ENCODE results near the gene ZNF710.

ZNF710 gene

DNA sequence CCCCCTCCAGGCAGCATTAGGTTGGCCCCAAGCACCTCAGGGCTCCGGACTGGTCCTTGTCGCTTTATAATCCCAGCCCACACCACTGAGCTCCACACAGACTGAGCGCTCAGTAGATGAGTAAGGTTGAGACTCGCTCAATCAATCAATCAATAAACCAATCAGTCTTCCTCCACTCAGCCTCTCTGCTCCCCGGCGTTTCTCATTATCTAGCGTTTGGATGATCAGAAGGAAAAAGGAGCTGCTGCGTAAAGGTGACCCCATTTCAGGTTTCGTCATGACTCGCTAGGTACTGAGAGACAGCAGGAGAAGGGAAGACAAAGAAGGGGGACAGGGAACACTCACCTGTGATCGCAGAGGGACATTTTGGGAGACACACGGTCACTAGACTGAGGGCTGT is 41.2 kb downstream of the ZNF710 start:
- DNase-seq, result no peak

DNA sequence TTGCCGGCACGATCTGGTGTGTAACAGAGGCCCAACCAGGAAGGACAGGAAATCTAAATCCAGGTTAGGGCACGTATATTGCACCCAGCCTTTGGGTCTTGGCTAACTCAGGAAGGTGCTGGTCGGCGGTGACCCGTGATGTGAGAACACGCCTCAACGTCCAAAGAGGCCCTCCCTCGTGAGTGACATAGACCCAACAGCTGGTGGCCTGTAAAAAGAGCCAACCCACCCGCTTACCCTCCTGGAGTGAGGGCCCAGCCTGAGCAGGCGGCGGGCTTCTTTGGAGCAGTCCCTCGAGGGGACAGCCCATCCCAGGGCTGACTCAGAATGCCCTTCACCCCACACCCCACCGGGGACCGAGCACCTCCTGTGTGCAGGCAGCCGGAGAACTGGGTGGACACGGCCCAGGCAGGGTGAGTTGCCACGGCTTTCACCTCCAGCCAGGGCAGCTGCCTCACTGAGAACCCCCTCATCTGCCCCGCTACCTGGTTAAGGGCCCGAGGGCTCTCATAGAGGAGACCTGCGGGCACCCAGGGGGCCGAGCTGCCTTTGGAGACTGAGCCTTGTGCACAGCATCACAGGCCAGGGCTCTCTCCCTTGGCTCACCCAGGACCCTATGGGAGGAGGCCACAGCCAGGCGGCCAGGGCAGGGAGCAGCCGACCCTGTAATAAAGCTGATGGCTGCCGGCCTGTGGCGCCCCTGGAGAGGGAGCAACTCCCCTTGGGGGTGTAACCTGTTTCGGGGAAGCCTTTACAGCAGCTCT is 41.8 kb downstream of the ZNF710 start:
- DNase-seq, result no peak

DNA sequence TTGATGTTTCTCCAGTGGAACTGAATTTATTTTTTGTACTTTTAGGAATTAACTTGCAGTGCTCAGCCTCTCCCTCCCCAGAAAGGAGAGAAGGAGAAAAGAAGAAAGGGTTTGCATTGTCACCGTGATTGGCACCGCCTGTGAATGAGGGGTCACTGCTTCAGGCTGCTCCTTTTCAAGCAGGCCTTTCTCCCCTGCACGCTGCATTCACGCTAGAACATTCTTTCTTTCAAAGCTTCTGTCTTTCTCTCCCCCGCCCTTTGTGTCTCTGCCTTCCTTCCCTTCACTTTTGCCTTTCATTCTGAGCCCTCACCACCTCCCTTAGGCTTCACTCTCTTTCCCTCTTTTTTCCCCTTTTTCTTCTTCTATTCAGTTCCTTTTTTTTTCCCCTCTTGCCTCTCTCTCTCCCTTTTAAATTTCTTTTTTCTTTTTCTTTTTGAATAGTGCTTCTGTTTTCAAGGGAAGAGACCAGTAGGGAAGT is 42.4 kb downstream of the ZNF710 start:
- DNase-seq, result no peak

DNA sequence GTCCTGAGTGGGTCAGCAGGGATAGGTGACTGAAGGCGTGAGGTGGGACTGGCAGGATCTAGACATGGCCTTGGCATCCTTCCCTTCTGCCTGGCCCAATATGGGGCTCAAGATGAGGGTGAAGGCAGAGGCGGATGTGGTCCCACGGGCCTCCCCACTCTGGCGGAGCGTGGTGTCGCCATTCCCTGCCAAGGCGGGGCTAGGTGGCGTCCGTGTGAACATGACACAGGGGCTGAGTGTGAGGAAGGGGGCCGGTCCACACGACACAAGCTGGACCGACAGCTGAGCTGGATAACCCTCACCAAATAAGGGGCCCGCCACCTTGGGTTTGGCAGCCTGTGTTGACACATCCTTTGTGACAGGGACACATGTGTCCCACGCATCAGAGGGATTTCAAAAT is 43.1 kb downstream of the ZNF710 start:
- DNase-seq, result no peak

DNA sequence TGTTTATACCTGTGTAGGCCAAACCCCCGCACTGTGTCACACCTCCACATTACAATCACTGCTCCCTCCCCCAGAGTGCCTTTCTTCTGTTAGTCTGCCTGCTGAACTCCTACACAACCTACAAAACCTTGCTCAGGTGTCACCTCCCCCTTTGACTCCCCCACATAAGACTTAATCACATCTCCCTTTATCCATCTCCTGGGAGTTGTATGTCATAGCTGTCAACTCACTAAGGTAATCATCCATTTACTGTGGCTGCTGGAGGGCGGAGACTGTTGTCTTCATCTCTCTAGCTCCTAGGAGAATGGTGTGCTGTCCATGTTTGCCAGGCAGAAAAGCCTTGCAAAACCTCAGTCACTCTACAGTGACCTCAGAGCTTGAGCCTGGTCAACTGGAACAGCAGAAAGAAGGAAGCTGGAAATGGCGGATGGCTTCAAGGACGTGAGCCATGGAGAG is 43.8 kb downstream of the ZNF710 start:
- no peak for DNase-seq

DNA sequence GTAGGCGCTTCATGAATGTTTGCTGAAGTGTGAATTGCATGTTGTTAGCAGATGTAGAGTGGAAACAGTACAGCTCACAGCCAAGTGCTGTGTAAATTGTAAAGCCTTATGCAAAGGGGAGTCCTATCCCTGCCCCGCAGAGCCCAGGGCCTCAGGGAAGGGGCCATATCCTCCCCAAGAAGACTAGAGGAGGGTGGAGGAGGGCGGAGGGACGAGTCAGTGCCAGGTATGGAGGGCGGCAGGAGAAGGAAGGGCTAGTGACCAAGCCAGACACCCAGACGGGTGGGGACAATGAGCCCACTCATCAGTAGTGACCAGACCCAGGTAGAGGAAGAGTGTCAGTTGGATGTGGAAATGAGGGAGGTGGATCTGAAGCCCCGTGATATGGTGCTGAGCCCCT is 45.2 kb downstream of the ZNF710 start:
- DNase-seq, result no peak

DNA sequence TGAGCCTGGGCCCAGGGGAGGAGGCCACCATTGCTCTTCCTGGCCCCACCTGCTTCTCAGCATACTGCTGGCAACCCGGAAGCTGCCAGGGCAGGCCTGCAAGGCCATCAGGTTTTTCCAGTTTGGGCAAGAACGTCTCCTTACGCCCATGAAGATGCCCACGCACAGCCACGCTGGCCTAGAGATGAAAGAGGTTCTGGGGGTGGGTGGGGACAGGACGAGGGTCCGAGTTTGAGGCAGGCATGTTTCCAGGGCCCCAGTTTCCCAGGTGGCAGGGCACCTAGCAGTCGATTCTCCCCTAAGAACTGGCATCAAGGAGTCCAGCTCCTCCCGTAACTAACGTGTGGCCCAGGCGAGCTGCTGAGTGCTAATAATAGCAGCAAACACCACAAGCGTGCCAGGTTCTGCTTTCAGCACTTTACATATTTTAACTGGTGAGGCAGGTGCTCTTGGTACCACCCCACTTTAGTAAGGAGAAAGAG is 45.8 kb downstream of the ZNF710 start:
- DNase-seq, result no peak

DNA sequence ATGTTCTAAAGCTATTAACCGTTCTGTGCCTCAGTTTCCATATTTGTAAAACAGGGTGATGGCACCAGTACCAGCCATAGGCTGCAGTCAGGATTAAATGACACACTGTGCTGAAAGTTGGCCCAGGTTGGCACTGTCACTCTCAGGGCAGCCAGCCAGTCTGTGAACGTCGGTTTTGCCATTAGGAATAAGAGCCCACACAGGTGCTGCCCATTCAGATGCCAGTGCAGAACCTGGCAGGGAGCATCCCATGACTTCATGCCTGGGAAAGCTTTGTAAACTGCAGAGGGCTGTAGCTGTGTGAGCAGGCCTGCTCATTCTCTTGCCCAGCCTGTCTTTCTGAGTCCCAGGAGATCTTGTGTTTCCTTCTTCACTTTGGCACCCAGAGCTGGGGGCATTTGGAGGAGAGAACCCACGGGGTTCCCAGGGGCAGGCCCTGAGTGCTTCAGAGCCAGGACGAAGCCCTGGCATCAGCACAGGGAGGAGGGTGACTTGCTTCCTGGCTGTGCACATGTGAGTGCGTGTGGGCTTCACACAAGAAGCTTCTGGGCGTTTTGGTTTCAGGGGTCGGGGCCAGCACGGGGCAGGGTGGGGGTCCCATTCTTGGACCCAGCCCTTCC is 46.9 kb downstream of the ZNF710 start:
- no peak for DNase-seq

DNA sequence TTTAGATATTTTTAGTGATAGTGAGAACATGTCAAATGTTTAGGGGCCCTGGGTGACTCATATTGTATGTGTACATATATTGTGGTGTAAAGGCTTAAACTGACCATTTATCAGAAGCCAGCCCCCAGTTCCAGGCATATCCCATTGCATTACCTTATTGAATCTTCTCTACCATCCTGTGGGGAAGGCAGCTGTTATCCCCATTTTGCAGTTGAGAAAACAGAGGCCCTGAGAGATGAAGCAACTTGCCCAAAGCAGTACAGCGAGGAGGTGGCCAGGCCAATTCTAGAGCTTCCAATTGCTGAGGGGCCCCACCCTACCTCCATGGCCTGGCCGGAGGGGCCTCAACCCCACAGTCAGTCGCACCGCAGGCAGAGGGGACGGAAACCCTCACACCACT is 47.9 kb downstream of the ZNF710 start:
- DNase-seq, result no peak

DNA sequence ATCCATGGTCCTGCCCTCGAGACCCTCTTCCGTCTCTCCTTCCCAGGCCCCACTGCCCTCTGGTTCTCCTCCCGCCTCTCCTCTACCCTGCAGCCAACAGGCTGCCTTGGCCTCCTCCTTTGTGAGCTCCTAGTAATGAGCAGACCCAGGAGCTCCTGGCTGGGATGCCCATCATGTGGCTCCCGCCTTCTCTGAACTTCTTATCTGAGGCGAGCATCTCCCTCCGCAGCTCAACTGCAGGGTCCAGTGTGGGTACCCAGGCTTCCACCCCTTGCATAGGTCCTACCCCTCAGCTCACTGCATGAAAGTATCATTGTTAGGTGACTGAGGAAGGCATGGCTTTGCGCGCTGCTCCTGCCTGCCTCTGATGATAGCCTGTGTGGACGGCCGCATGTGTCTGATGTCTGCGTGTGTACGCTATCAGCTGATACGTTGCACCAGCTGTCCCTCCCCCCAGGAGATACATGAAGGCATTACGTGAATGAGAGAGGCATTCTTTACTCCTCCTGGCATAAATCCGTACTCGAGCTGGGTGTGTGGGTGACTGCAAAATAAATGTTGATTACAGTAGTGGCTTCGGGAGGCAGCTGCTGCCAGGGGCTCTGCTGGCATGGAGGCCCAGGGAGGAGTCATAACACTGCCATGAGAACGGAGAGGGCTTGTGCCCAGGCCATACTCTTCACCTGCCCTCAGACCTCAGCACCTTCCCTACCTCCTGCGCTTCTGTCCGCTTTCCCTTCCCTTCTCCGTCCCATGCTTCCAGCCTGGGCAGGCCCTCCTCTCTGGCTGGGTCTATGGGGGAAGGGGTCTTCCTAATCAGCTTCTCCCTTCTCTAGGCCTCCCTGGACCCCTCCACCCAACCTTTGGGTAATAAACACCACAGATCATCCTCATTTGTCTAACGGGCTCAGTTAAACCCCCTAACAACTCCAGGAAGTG is 48.8 kb downstream of the ZNF710 start:
- no peak for DNase-seq

DNA sequence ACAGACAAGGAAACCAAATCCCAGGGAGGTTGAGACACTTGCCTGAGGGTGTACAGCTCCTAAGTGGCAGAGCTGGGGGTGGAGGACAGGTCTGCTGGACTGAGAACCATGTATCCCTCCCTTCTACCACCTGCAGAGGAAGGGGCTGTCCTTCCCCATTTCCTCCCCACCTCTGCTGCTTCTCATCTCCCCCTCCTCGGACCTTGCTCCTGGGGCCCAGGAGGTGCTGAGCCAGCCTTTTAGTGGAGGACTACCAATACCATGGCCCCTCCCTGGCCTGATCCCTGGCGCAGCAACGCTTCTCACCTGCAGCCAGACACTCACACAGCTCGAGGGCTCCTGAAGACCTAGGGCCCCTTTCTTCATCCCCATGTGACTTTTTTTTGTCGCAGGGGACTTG is 50.8 kb downstream of the ZNF710 start:
- peak; percentile 58 for DNase-seq

DNA sequence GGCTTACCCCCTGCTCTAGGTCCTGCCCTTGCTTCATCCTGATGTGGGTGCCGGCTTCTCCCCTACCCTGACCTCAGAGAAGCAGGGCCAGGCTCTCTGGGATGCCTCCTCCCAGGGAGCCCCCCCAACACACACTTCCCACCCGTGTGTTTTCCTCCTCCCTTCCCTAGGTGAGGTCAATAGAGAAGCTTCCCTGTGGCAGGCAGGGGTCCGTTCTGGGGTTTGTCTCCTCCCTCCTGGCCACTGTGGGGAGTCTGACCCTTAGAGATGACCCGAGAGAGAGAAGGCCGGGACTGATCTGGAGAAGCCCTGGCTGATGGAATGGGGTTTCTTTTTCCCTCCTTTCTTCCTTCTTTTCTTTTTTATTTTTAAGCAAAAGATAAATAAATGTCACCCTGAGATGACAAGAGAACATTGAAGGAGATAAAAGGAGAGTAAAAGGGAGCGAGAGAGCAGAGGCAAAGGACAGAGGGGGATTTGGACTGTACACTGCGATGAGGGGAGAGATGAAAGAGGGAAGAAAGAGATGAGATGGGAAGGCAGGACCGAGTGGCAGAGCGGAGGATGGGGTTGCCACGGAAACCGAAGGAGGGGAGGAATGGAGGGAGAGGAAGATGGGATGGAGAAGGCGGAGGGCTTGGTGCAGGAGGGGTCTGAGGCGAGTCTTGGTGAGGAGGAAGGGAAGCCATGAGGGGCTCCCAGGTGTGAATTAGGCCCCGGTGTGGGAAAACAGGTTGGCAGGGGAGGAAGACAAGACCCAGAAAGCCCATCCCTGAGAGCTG is 52.8 kb downstream of the ZNF710 start:
- DNase-seq, result no peak

DNA sequence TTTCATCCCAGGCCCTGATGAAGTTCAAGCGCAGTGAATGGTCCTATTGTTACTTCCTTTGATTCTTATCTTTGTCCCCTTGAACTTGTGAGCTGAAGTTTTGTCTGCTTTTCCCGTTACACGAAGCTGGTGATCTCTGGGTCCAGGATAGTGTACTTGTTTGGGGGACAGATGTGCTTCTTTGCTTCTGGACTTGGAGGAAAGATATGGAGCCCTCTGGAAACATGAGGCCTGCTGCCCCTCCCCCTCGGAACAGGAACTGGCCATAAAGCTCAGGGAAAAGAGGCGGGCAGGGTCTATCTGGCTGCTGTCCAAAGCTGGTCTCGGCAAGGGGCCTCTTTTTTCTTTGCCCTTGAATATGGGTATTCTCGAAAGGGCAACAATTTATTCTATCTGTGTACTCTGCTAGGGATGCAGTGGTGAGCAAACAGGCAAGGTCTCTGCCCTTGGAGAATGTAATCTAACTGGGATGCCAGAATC is 53.5 kb downstream of the ZNF710 start:
- no peak for DNase-seq

DNA sequence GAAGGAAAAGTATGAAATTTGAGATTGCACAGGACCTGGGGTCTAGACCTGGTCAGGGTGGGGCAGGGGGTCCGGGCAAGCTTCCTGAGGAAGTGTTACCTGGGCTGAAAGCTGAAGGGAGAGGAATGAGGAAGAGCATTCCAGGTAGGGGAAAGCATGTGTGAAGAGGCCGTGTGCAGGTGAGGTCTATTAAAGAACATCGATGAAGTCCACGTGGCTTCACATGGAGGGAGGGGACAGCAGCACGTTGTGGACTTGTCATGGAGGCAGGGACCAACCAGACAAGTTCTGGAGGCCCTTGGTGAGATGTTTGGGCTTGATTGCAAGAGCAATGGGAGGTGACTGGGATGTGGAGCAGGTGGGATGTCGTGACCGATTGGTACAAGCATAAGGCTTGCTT is 54.1 kb downstream of the ZNF710 start:
- no peak for DNase-seq

DNA sequence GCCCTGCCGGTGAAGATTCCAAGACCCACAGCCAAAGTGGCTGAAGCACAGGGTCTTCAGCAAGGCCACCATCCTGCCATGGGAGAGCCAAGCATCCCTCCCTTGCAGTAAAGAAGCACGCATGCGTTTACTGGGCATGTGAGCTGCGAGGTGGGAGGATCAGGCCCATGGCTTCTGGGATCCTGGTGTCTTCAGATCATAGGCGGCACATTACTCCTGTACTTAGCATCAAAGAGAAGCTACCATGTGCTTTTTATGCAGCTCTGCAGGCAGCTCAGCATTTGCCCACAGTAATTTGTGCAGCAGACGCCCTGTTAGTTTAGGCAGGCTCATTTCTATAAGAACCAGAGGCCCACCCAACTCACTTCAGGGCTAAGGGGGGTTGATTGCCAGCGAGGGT is 55.4 kb downstream of the ZNF710 start:
- DNase-seq, result no peak

DNA sequence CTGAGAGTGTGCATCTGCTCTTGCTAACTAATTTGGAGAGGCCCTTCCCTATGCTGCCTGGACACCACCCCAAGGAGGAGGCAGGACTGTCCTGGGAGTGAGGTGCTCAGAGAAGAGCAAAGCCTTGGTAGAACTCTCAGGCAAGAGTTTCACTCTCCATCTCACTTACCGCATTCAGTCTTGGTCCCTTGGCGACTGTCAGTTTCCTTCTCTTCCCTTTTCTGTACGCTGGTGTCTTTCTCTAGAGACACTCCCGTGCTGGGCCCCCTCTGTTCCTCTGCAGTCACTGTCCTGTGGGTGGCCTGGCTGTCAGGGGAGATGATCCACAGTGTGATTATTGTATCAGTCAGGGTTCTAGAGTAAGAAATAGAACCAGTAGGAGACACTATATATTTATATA is 57.2 kb downstream of the ZNF710 start:
- DNase-seq, result no peak

DNA sequence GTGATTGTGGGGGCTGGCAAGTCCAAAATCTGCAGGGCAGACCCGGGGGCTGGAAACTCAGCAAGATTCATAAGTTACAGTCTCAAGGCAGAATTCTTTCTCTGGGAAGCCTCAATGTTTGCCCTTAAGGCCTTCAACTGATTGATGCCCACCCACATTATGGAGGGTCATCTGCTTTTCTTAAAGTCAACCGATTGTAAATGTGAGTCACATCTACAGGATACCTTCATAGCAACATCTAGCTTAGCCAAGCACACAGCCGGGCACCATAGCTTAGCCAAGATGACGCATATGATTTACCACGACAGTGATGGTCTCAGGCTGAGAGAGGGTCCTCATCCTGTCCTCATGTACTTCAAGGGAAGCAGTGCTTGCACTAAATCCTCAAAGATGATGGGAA is 57.7 kb downstream of the ZNF710 start:
- no peak for DNase-seq

DNA sequence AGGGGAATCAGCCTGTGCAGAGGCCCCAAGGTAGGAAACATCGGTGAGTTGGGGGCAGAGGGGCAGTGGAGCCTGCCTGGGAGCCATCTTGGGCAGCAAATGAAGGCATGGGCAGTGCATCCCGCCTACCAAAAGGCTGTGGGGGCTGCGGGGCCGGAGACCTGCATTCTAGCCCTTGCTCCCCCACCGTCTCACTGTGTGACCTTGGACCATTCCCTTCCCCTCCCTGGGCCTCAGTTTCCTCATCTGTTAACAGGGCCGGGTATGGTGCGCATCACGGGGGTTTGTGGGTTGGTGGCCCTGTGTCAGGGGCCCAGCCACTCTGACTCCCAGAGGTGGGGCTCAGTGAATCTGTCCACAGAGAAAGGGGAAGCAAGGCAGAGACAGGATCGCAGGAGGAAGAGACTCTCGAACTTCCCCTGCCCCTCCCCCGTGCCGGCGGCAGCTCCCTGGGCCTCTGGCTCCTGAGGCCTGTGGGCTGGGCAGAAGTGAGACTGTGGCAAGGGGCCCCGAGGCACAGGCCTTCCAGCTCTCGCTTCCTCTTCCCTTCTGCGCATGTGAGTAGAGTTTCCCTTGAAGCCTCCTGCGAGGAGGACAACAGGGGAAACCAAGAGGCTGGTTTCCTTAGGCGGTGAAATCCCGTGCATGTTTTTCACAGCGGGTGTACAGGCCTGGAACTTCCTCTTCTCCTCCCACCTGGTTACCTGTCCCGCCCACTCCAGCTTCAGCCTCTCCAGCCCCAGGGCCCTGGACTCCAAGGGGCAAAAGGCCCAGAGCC is 58.3 kb downstream of the ZNF710 start:
- peak; percentile 81 for DNase-seq

DNA sequence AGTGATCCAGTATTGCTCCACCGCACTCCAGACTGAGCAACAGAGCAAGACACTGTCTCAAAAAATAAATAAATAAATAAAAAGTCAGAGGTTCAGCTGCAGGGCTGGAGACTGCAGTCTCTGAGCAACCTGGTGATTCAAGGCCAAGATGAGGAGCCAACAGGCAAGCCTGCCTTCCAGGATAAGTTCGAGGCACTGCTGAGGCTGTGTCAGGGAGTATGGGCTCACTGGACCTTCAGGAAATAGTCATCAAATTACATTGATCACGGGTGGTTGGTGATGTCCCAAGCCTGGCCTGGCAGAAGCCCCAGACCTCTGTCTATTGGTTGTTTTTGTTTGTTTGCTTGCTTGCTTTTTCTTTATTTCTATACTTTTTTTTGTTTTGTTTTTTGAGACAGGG is 59.7 kb downstream of the ZNF710 start:
- DNase-seq, result no peak

DNA sequence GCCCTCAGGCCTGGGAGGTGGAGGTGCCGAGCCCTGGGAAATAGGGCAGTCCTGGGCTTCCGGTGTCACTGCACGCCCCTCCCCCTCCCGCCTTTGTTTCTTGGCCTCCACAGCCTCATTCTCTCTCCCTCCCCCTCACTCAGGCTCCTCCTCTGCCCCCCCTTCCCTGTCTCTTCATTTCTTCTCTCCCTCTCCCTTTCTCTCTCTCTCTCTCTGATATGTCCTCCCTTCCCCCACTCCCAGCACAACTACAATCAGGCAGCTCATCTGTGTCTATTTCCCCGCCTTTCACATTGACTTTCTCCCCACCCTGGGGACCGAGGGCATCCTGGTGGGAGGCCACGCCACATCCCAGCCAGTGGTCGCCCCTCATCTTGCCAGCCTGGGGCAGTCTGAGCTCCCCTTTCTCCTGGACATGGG is 60.9 kb downstream of the ZNF710 start:
- DNase-seq, result peak; percentile 85

DNA sequence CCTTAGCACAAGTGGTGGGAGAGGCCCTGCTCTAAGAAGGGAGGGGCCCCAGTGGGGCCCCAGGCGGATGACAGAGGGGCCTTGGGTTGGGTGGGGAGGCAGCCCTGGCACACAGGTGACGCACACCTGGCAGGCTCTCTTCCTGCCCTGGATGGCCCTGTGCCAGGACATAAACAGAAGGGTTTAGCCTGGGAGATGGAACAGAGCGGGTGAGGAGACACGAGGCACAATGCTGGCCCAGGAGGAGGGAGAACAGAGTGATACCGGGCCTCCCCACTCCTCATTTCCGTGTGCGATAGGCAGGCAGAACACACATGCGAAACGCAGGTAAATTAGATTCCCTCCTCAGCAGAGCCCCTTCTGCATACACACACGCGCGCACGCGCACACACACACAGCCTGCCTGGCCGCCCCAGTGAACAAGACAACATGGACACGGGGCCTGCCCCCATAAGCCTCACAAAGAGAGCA is 61.4 kb downstream of the ZNF710 start:
- DNase-seq, result no peak

All from islet precursor cell (in vitro differentiated cells).